Psoas muscle (tissue), 8 donors: Measurements from ENCODE around the gene PIM3. TPM values are rescaled to one million over a fixed set of nuclear protein-coding genes. Genes with fewer than 3 reads are reported as not detected.

Source experiments
- ATAC-seq, 4 donors: fragments of 200-7000 bp; cut with Tn5 transposase; one replicate each; pipeline ENCODE4 v1.9.1; 2020; ENCODE audit warnings: moderate library complexity in 3 of 4, mild to moderate bottlenecking in 2 of 4
- DNase-seq, 2 donors: peaks; one replicate each; pipeline ENCODE4 v3.0.0-alpha.2; 2020
- H3K27ac ChIP-seq: fragments of 200-600 bp; one replicate; pipeline ENCODE4 v1.8.0; 2022
- H3K27me3 ChIP-seq, 3 donors: fragments of 200-600 bp in 1 of 3; one replicate each; pipeline versions ENCODE4 v1.6.1 to v1.8.0; 2013 to 2022; ENCODE audit warnings: low read length in 2 of 3, mild to moderate bottlenecking in 2 of 3, moderate library complexity in 1 of 3; ENCODE audit not compliant: insufficient read depth in 3 of 3
- H3K36me3 ChIP-seq, 2 donors: fragments of 200-600 bp in 1 of 2; one replicate each; pipeline versions ENCODE4 v1.6.1 to v1.8.0; 2013 to 2022; ENCODE audit warnings: low read depth in 1 of 2, mild to moderate bottlenecking in 1 of 2, moderate library complexity in 1 of 2; ENCODE audit not compliant: insufficient read depth in 1 of 2
- H3K4me1 ChIP-seq: fragments of 200-600 bp; one replicate; pipeline ENCODE4 v1.8.0; 2022
- H3K4me3 ChIP-seq: fragments of 200-600 bp; one replicate; pipeline ENCODE4 v1.8.0; 2022; ENCODE audit warnings: mild to moderate bottlenecking
- H3K9me3 ChIP-seq: fragments of 200-600 bp; one replicate; pipeline ENCODE4 v1.8.0; 2022
- WGBS, 3 donors: extraction: QIAGEN DNeasy Blood & Tissue Kit; methylation state at CpG; one replicate each; pipeline versions ENCODE4 v1.1.6 to v1.1.7; 2013; 5-methylcytosine and 5-hydroxymethylcytosine counted together
- intact Hi-C, 2 donors: fragments of 100-400 bp; cut with DNase I; formaldehyde crosslinking; loops; one replicate each; pipeline versions ENCODE4 v1.11.0 to v1.14.2; 2022
- polyA plus RNA-seq, 3 donors: library from polyadenylated mRNA; stranded (reverse); fragments of 200-250 nt; gene quantifications; one replicate each; pipeline ENCODE4 v1.2.3, GENCODE V29; 2013
- total RNA-seq, 4 donors: library from RNA; stranded (reverse); fragmentation: NEBNext Ultra II Directional in 2 of 4; extraction: Animal tissue kit (Norgen Biotek cat#: 25700) in 2 of 4; gene quantifications; one replicate each; pipeline versions ENCODE4 v1.2.1 to v1.2.4, GENCODE V29; 2021 to 2023
- TF ChIP-seq, protein P1 (sequence below): fragments of 200-600 bp; IDR thresholded peaks from one replicate; pipeline ENCODE4 v1.8.0; 2022; ENCODE audit warnings: antibody characterized with exemption
- donor health status: healthy with polysubstance abuse.
- donor health status: DM: no; HTN: no; CAD: no; lungs with moderate emphysema.
- donor health status: Bipolar disorder and iron deficiency.
- donor health status: healthy.
- donor health status: DM: yes; HTN: yes; CAD: no.
- donor health status: DM: no; HTN: no; CAD: no.
- donor health status: DM: no; HTN: no; CAD: no.
- donor health status: DM: yes; HTN: yes; CAD: no.

Gene PIM3
- total and polyA plus RNA-seq, 7 donors: 40.5 to 128 (median 79.0) TPM

DNA sequence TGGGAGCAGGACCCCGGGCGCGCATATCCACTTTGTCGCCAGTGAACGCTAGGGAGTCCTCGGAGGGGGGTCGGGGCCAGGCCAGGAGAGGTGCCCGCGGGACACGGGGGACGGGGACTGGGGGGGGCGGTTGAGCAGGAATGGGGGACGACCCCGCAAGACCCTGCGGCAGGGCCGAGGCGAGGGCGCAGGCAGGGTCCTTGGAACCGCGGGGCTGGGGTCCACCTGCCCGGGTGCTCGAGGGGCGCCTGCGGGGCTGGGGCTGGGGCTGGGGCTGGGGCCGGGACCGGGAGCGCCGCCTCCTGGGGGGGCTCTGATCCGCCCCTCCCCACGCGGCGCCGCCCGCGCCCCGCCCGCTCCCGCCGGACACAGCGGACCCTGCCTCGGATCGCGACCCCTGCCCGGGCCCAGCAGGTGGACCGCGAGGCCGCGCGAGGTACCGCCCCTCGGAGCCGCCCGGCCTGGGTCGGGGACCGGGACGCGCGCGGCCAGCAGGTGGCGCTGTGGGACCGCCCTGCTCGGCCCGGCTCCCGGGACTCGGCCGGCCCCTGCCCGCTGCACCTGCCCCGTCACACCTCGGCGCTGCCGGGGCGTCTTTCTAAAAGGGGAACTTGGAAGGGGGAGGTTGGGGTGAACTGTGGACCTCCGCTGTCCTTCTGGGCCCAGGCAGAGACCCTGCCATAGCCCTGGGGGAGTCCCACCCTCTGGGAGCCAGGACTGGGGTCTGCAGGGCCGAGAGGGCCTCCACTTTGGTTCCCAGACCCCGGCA is 31.2 kb upstream of the PIM3 start:
- peak; percentile 44 to 67 (median 52) for ATAC-seq
- H3K9me3 ChIP-seq: no peaks in the 10 kb centered on the region
- TF ChIP-seq, protein P1, sequence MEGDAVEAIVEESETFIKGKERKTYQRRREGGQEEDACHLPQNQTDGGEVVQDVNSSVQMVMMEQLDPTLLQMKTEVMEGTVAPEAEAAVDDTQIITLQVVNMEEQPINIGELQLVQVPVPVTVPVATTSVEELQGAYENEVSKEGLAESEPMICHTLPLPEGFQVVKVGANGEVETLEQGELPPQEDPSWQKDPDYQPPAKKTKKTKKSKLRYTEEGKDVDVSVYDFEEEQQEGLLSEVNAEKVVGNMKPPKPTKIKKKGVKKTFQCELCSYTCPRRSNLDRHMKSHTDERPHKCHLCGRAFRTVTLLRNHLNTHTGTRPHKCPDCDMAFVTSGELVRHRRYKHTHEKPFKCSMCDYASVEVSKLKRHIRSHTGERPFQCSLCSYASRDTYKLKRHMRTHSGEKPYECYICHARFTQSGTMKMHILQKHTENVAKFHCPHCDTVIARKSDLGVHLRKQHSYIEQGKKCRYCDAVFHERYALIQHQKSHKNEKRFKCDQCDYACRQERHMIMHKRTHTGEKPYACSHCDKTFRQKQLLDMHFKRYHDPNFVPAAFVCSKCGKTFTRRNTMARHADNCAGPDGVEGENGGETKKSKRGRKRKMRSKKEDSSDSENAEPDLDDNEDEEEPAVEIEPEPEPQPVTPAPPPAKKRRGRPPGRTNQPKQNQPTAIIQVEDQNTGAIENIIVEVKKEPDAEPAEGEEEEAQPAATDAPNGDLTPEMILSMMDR: peak; percentile 96
- no peak overlapping the region for H3K27ac ChIP-seq
- H3K4me3 ChIP-seq: no peak overlapping the region
- WGBS, 3 donors: 2 to 11% (median 3%) methylated on average over 32 to 75 of the region's 75 CpGs
- intact Hi-C loops: loop anchor here (1.0 to 10.0 kb wide), 4 partner anchors 101 to 255 kb away; partner anchors contain the start of gene TRABD (in 1 of the 2)
- H3K36me3 ChIP-seq: peaks cover 0 to 14% of the 10 kb centered on the region in 2 donors
- peaks cover 0 to 5% (median 0%) of the 10 kb centered on the region in 3 donors for H3K27me3 ChIP-seq
- H3K4me1 ChIP-seq: peaks cover 36% of the 10 kb centered on the region
- peak; percentile 69 to 85 for DNase-seq

DNA sequence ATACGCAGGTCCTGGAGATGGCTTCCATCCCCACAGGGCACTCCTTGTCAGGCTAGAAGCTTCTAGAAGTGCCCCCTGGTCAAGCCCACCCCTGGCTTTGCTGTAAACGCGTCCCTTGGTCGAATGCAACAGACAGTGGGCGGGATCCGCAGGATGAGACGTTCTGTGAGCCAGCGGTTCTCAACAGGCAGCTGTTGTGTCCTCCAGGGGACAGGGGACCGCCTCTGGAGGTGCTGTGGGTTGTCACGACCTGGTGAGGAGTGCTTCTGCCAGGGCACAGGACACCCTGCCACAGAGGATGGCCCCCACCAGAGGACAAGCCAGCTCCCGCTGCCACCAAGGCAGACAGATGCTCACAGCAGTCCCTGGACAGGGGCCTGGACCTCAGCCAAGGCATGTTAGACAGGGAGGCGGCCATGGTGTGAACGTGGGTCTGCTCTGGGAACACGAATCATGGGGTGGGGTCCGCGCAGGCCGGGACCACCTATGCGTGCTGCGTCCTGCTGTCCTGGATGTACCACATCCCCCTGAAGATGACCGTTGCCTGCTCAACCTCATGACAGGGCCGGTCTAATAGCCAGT is 30.5 kb upstream of the PIM3 start:
- WGBS, 3 donors: 58 to 63% (median 60%) methylated on average over 21 of the region's 21 CpGs
- ATAC-seq: no peak
- Histone ChIP-seq H3K27me3 (peaks cover 0 to 5% (median 0%) of the 10 kb centered on the region in 3 donors), H3K4me3 (no peak overlapping the region), H3K9me3 (no peaks in the 10 kb centered on the region), H3K4me1 (peaks cover 42% of the 10 kb centered on the region), H3K36me3 (peaks cover 0 to 12% of the 10 kb centered on the region in 2 donors), H3K27ac (no peak overlapping the region)
- intact Hi-C loops: loop anchor here (1.0 to 10.0 kb wide), 6 partner anchors 100 to 277 kb away; partner anchors contain the start of genes SELENOO (in 1 of the 2) and TRABD (in 1 of the 2)
- DNase-seq: no peak
- TF ChIP-seq, protein P1: no peak

DNA sequence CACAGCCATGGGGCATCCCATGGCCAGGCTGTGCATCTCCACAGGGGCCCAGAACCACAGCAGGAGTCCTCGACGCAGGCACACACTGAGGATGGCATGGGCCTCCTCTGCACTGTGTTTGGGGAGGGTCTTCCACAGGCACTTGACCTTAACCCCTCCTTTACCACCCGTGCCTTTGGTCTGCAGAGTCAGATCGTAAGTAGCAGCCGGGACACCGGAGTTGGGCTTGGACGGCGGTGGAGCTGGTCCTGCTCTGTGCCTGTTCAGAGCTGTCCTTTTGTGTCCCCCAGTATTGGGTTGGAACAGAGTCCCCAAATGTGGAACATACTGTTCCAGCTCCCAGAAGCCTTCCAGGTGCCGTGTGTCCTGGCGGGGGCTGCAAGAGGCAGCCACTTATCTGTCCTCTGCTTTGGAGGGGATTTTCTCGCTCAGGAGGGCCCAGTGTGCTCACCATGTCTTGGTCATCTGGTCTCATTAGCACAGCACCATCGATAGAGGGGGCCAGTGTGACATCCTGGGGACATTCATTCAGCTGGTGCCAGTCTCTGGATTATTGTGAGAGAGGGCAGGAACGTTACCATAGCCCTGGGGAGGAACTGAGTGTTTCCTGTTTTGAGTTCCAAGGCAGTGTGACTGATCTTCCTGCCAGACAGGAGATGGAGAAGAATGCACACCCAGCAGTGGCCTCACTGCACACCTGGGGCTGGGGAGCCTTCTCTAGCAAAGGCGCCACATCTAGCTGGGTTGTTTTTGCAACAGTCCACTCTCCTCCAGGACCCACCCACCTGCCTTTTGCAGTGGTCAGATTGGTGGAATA is 29.8 kb upstream of the PIM3 start:
- H3K27me3 ChIP-seq: peaks cover 0 to 5% (median 0%) of the 10 kb centered on the region in 3 donors
- no peak overlapping the region for H3K4me3 ChIP-seq
- ATAC-seq: peak; percentile 36 to 59 (median 50)
- no peaks in the 10 kb centered on the region for H3K9me3 ChIP-seq
- peaks cover 43% of the 10 kb centered on the region for H3K4me1 ChIP-seq
- peak overlapping the region; percentile 19 for H3K27ac ChIP-seq
- TF ChIP-seq, protein P1: peak; percentile 66
- 41 to 53% (median 51%) methylated on average over 14 of the region's 14 CpGs for WGBS, 3 donors
- peaks cover 0 to 11% of the 10 kb centered on the region in 2 donors for H3K36me3 ChIP-seq
- DNase-seq: peak; percentile 60 to 83
- intact Hi-C loops: loop anchor here (1.0 to 10.0 kb wide), 3 partner anchors 62 to 276 kb away; partner anchors contain the start of gene SELENOO (in 1 of the 2)
